Tibial artery (tissue), 4 donors: ENCODE measurements around the gene LRRC8D.
"Not testable (repeated sequence)": the region's sequence is repeated elsewhere in the genome, so short reads cannot be mapped to it uniquely, and the experiment has no call there.

Source experiments
- DNase-seq, 2 donors: peaks; one replicate each; pipeline ENCODE4 v3.0.0-alpha.2; 2019
- H3K27ac ChIP-seq, 2 donors: fragments of 200-600 bp; sonication (generic) in 1 of 2; 1 replicate in 1 of 2; 2 replicates in 1 of 2; pipeline ENCODE4 v1.5.1; 2018 to 2019; ENCODE audit warnings: mild to moderate bottlenecking in 1 of 2
- H3K27me3 ChIP-seq, 2 donors: fragments of 200-600 bp; sonication (generic) in 1 of 2; one replicate each; pipeline versions ENCODE4 v1.5.1 to v1.6.0; 2016 to 2019
- H3K36me3 ChIP-seq, 3 donors: fragments of 200-600 bp; sonication (generic) in 2 of 3; one replicate each; pipeline ENCODE4 v1.5.1; 2016 to 2019; ENCODE audit warnings: mild to moderate bottlenecking in 2 of 3
- H3K4me1 ChIP-seq, 4 donors: fragments of 200-600 bp; sonication (generic) in 2 of 4; 1 replicate in 3 of 4; 2 replicates in 1 of 4; pipeline ENCODE4 v1.5.1; 2016 to 2019
- H3K4me3 ChIP-seq, 2 donors: fragments of 200-600 bp; sonication (generic) in 1 of 2; 1 replicate in 1 of 2; 2 replicates in 1 of 2; pipeline ENCODE4 v1.5.1; 2018 to 2019; ENCODE audit warnings: mild to moderate bottlenecking in 2 of 2
- H3K9me3 ChIP-seq, 3 donors: fragments of 200-600 bp; sonication (generic) in 1 of 3; one replicate each; pipeline ENCODE4 v1.5.1; 2016 to 2019
- CTCF ChIP-seq, 2 experiments: fragments of 200-600 bp in 1 of 2; fragments of 450-650 bp in 1 of 2; IDR thresholded peaks; one replicate each; pipeline ENCODE4 v1.5.1; 2017 to 2019; ENCODE audit warnings: antibody characterized with exemption in 2 of 2, mild to moderate bottlenecking in 1 of 2, moderate library complexity in 1 of 2
- intact Hi-C: fragments of 100-400 bp; cut with DNase I; formaldehyde crosslinking; loops from one replicate; pipeline ENCODE4 v1.15.0; 2023; ENCODE audit warnings: low total_unique reads

LRRC8D gene

GRCh38 chr1:89820422-89821321 lies at the start of gene LRRC8D:
LRRC8D (plus strand) TSS chr1:89821032; CDS start chr1:89933069, 112,037 bp downstream.
- intact Hi-C loops = no loop called here
- H3K27ac ChIP-seq = peak within 1 kb of the TSS; percentile 55 to 58

DNA sequence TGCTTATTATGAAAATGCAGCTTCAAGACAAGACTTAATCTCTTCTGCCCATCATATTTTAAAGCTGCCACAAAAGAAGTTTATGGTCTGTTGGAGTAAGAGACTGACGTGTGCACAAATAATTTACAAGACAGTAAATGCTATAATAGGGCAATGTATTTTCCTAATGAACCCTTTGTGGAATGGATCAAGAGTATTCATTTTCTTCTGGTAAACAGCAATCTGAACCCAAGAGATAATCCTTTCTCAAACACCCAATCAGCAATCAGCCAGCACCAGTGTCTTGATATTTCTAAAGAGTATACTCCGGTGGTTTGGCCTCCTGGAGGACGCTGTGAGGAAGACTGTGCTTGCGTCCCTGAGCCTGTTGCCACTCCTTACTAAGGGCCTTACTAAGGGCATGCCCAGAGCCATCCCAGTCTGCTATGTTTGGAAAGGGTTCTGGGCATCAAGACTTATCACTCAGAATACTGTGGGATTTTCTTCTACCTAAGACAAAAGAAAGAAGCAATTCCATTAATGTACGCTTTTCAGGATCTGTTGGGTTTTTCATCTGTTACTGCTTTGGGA lies 48.8 kb upstream of the LRRC8D start:
- no peak overlapping the region for H3K4me3 ChIP-seq
- intact Hi-C loops = no loop called here
- no peak for TF ChIP-seq CTCF (IDR thresholded peaks at IDR 0.05)
- H3K36me3 ChIP-seq = no peaks in the 10 kb centered on the region
- H3K27ac ChIP-seq = no peak overlapping the region
- no peaks in the 10 kb centered on the region for H3K9me3 ChIP-seq
- H3K27me3 ChIP-seq = peaks cover 0 to 4% of the 10 kb centered on the region in 2 donors
- H3K4me1 ChIP-seq = no peaks in the 10 kb centered on the region
- no peak for DNase-seq

More at GRCh38 chr1:89820422-89821321, at the start of gene LRRC8D:
- no peak for TF ChIP-seq CTCF (IDR thresholded peaks at IDR 0.05)
- H3K4me1 ChIP-seq = peaks cover 0 to 16% (median 8%) of the 10 kb centered on the region in 4 donors
- DNase-seq = peak; percentile 73 to 87
- H3K36me3 ChIP-seq = no peaks in the 10 kb centered on the region
- peaks cover 0 to 3% of the 10 kb centered on the region in 2 donors for H3K27me3 ChIP-seq
- peak within 1 kb of the TSS; percentile 64 to 74 for H3K4me3 ChIP-seq
- H3K9me3 ChIP-seq = no peaks in the 10 kb centered on the region

DNA sequence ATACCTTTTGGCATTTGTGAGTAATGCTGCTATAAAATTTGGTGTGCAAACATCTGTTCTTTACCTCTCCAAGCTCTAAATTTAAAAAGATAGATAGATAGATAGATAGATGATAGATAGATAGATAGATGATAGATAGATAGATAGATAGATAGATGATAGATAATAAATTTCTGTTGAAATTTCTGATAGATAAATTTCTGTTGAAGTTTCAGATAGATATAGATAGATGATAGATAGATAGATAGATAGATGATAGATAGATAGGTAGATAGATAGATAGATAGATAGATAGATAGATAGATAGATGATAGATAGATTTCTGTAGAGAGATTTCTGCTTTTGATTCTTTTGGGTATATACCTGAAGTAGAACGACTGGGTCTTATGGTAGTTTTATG lies 44.7 kb upstream of the LRRC8D start:
- H3K4me1 ChIP-seq, DNase-seq, H3K27ac ChIP-seq, H3K36me3 ChIP-seq, H3K4me3 ChIP-seq, H3K9me3 ChIP-seq, intact Hi-C loops, H3K27me3 ChIP-seq: not testable (repeated sequence)

DNA sequence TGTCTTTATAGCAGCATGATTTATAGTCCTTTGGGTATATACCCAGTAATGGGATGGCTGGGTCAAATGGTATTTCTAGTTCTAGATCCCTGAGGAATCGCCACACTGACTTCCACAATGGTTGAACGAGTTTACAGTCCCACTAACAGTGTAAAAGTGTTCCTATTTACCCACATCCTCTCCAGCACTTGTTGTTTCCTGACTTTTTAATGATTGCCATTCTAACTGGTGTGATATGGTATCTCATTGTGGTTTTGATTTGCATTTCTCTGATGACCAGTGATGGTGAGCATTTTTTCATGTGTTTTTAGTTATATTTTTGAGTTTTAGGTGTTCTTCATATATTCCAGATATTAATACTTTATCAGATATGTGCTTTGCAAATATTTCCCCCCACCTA lies 43.6 kb upstream of the LRRC8D start:
- DNase-seq, H3K9me3 ChIP-seq, H3K27me3 ChIP-seq, H3K4me1 ChIP-seq, intact Hi-C loops, H3K4me3 ChIP-seq, H3K36me3 ChIP-seq, H3K27ac ChIP-seq: not testable (repeated sequence)

DNA sequence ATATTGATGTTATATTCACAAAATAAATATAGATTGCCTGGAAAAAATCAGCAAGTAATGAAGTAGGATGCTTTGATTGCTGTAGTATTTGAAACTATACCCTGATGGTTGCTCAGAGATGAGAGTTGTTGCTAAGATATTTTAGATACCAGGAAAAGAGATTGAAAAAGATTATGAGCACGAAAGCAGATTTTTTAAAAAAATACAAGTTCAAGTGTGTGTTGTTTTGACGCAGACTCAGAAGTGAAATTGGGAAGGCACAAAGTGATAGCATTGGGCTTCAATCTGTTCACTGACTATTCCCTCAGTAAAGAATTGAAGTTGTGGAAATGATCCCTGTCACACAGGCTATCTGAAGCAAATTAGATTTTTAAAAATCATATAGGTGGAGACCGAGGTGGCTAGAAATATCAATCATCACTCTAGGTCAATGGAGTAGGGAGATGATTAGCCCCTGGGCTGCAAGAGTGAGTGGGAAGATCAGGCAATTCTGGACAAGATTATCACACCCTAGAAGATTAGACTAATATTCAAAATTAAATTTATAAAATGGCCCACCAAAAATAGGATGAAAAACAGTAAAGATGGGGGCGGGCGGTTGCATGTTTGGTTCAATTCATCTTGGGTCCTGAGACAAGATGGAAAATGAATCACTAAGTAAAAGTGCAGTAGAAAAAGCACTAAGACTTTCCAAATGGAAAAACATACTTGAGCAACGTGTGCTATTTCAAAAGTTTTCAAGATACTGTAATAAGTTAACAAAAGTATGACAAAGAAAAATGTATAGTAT lies 41.5 kb upstream of the LRRC8D start:
- TF ChIP-seq CTCF (IDR thresholded peaks at IDR 0.05) = no peak
- H3K27ac ChIP-seq = no peak overlapping the region
- H3K27me3 ChIP-seq = no peaks in the 10 kb centered on the region
- DNase-seq = no peak
- no peak overlapping the region for H3K4me3 ChIP-seq
- H3K9me3 ChIP-seq = no peaks in the 10 kb centered on the region
- intact Hi-C loops = no loop called here
- H3K4me1 ChIP-seq = no peaks in the 10 kb centered on the region
- no peaks in the 10 kb centered on the region for H3K36me3 ChIP-seq

GRCh38 chr1:89780721-89781120 lies 40.1 kb upstream of the LRRC8D start:
- H3K4me1 ChIP-seq = no peaks in the 10 kb centered on the region
- no peak overlapping the region for H3K27ac ChIP-seq
- H3K36me3 ChIP-seq = no peaks in the 10 kb centered on the region
- no peak for TF ChIP-seq CTCF (IDR thresholded peaks at IDR 0.05)
- DNase-seq = no peak
- intact Hi-C loops = no loop called here
- H3K4me3 ChIP-seq = no peak overlapping the region
- H3K27me3 ChIP-seq = no peaks in the 10 kb centered on the region
- H3K9me3 ChIP-seq = no peaks in the 10 kb centered on the region
